Left ventricle myocardium superior (tissue), 1 donor: ENCODE measurements around the gene FGF9. TPM values are rescaled to one million over a fixed set of nuclear protein-coding genes. Genes with fewer than 3 reads are reported as not detected.

Source experiments
- ATAC-seq: fragments of 200-7000 bp; cut with Tn5 transposase; one replicate; pipeline ENCODE4 v1.9.1; 2020; ENCODE audit warnings: mild to moderate bottlenecking, moderate library complexity
- DNase-seq: peaks from one replicate; pipeline ENCODE4 v3.0.0-alpha.2; 2020
- intact Hi-C: fragments of 100-400 bp; cut with micrococcal nuclease; formaldehyde crosslinking; loops from one replicate; pipeline ENCODE4 v1.11.0; 2022
- long read RNA-seq: library from polyadenylated mRNA; unstranded; transcript quantifications from one replicate; pipeline ENCODE4 v2.0.0, GENCODE V29; 2021
- total RNA-seq: library from RNA; stranded (reverse); fragmentation: NEBNext Ultra II Directional; extraction: Animal tissue kit (Norgen Biotek cat#: 25700); gene quantifications from one replicate; pipeline ENCODE4 v1.2.1, GENCODE V29; 2021
- donor health status: DM: no; HTN: yes; CAD: no; lungs with severe emphysema.

Gene FGF9
- total RNA-seq = 12.1 TPM
- long read RNA-seq, full-length matches to known transcripts = 5 of 22 reads
- long read RNA-seq, partial matches to known transcripts = 0 of 22 reads
- long read RNA-seq, other reads (novel, unspliced or antisense) = 17 of 22 reads

GRCh38 chr13:21670883-21671619, at the start of gene FGF9:
Gene FGF9, plus strand, starts transcription at chr13:21671073. Its CDS starts 840 bp downstream, at chr13:21671913.
- intact Hi-C loops = no loop called here
- ATAC-seq (peak; percentile 83), DNase-seq (peak; percentile 89)

- intact Hi-C loops = no loop called here
- ATAC-seq (no peak), DNase-seq (no peak)
Observed at GRCh38 chr13:21625366-21625765, 45.5 kb upstream of the FGF9 start.

GRCh38 chr13:21632196-21632595, 38.7 kb upstream of the FGF9 start:
- ATAC-seq (no peak), DNase-seq (no peak)
- intact Hi-C loops = no loop called here

GRCh38 chr13:21636656-21637055, 34.2 kb upstream of the FGF9 start:
- ATAC-seq (no peak), DNase-seq (no peak)
- intact Hi-C loops = no loop called here

GRCh38 chr13:21637296-21637695, 33.6 kb upstream of the FGF9 start:
- ATAC-seq (no peak), DNase-seq (no peak)

GRCh38 chr13:21638319-21639282, 32.3 kb upstream of the FGF9 start:
- intact Hi-C loops = no loop called here
- no peak for DNase-seq
- ATAC-seq = no peak

More at GRCh38 chr13:21637296-21637695, 33.6 kb upstream of the FGF9 start:
- intact Hi-C loops = no loop called here

- ATAC-seq (no peak), DNase-seq (no peak)
- intact Hi-C loops = no loop called here
Observed at GRCh38 chr13:21639561-21639960, 31.3 kb upstream of the FGF9 start.

GRCh38 chr13:21641629-21642028, 29.2 kb upstream of the FGF9 start:
- ATAC-seq (no peak), DNase-seq (no peak)
- intact Hi-C loops = no loop called here

GRCh38 chr13:21657538-21657937, 13.3 kb upstream of the FGF9 start:
- intact Hi-C loops = no loop called here
- DNase-seq (no peak), ATAC-seq (no peak)

- ATAC-seq (no peak), DNase-seq (no peak)
- intact Hi-C loops = no loop called here
Observed at GRCh38 chr13:21659087-21659486, 11.8 kb upstream of the FGF9 start.

- intact Hi-C loops = no loop called here
- DNase-seq (no peak), ATAC-seq (no peak)
Observed at GRCh38 chr13:21661097-21661909, 9.6 kb upstream of the FGF9 start.

- DNase-seq (no peak), ATAC-seq (no peak)
- intact Hi-C loops = no loop called here
Observed at GRCh38 chr13:21663197-21663596, 7.7 kb upstream of the FGF9 start.

GRCh38 chr13:21668732-21669275, 2.1 kb upstream of the FGF9 start:
- DNase-seq = no peak
- no peak for ATAC-seq
- intact Hi-C loops = no loop called here

GRCh38 chr13:21670006-21670882, 629 bp upstream of the FGF9 start:
- ATAC-seq (peak; percentile 64), DNase-seq (peak; percentile 74)
- intact Hi-C loops = no loop called here

GRCh38 chr13:21671620-21672286, 880 bp downstream of the FGF9 start:
- ATAC-seq (no peak), DNase-seq (no peak)
- intact Hi-C loops = no loop called here

- no peak for DNase-seq
- ATAC-seq = no peak
- intact Hi-C loops = no loop called here
Observed at GRCh38 chr13:21672287-21672680, 1.4 kb downstream of the FGF9 start.

- no peak for ATAC-seq
- intact Hi-C loops = no loop called here
Observed at GRCh38 chr13:21672796-21673538, 2.1 kb downstream of the FGF9 start.

More at GRCh38 chr13:21672796-21673538, 2.1 kb downstream of the FGF9 start:
- DNase-seq = no peak
